Measurements from ENCODE around the gene TRIM45.

TRIM45 gene

GRCh38 chr1:117137281-117137855 lies 15.8 kb upstream of the TRIM45 start:
- TF ChIP-seq FOXM1 (IDR thresholded peaks at IDR 0.05; ENCODE audit: borderline replicate concordance, low read depth): no peak
- TF ChIP-seq CEBPB (IDR thresholded peaks at IDR 0.05): no peak
- TF ChIP-seq RAD21 (IDR thresholded peaks at IDR 0.05; ENCODE audit: low read depth): no peak
- no peak for TF ChIP-seq TCF12 (IDR thresholded peaks at IDR 0.05; ENCODE audit: low read depth)
- no peak for TF ChIP-seq EGR1 (IDR thresholded peaks at IDR 0.05)
- TF ChIP-seq YY1 (IDR thresholded peaks at IDR 0.05; ENCODE audit: low read depth): no peak
- TF ChIP-seq USF1 (IDR thresholded peaks at IDR 0.05): no peak

GRCh38 chr1:117136749-117137148 lies 15.2 kb upstream of the TRIM45 start:
- no peak for TF ChIP-seq CREB1 (IDR thresholded peaks at IDR 0.05; ENCODE audit: low read depth)
- no peak for TF ChIP-seq ZBTB7A (IDR thresholded peaks at IDR 0.05; ENCODE audit: low read depth)
- TF ChIP-seq REST (IDR thresholded peaks at IDR 0.05; ENCODE audit: low read depth): no peak
- TF ChIP-seq TCF12 (IDR thresholded peaks at IDR 0.05; ENCODE audit: low read depth): no peak
- no peak for TF ChIP-seq MAX (IDR thresholded peaks at IDR 0.05)
- no peak for TF ChIP-seq FOXM1 (IDR thresholded peaks at IDR 0.05; ENCODE audit: borderline replicate concordance, low read depth)
- TF ChIP-seq RAD21 (IDR thresholded peaks at IDR 0.05; ENCODE audit: low read depth): no peak
- TF ChIP-seq EP300 (IDR thresholded peaks at IDR 0.05; ENCODE audit: borderline replicate concordance): no peak
- TF ChIP-seq CEBPB (IDR thresholded peaks at IDR 0.05): no peak
- no peak for TF ChIP-seq USF1 (IDR thresholded peaks at IDR 0.05)
- TF ChIP-seq TAF1 (IDR thresholded peaks at IDR 0.05; ENCODE audit: low read depth): no peak

GRCh38 chr1:117135329-117135728 lies 13.8 kb upstream of the TRIM45 start:
- TF ChIP-seq USF1 (IDR thresholded peaks at IDR 0.05): no peak
- TF ChIP-seq TAF1 (IDR thresholded peaks at IDR 0.05; ENCODE audit: low read depth): no peak
- TF ChIP-seq ZBTB7A (IDR thresholded peaks at IDR 0.05; ENCODE audit: low read depth): no peak
- no peak for TF ChIP-seq EP300 (IDR thresholded peaks at IDR 0.05; ENCODE audit: borderline replicate concordance)
- no peak for TF ChIP-seq TCF12 (IDR thresholded peaks at IDR 0.05; ENCODE audit: low read depth)
- TF ChIP-seq YY1 (IDR thresholded peaks at IDR 0.05; ENCODE audit: low read depth): no peak
- no peak for TF ChIP-seq REST (IDR thresholded peaks at IDR 0.05; ENCODE audit: low read depth)
- no peak for TF ChIP-seq FOXM1 (IDR thresholded peaks at IDR 0.05; ENCODE audit: borderline replicate concordance, low read depth)

- TF ChIP-seq NFIC (IDR thresholded peaks at IDR 0.05): no peak
- no peak for TF ChIP-seq MAX (IDR thresholded peaks at IDR 0.05)
- no peak for TF ChIP-seq TAF1 (IDR thresholded peaks at IDR 0.05; ENCODE audit: low read depth)
- no peak for TF ChIP-seq USF1 (IDR thresholded peaks at IDR 0.05)
- TF ChIP-seq TEAD4 (IDR thresholded peaks at IDR 0.05): no peak
- TF ChIP-seq YY1 (IDR thresholded peaks at IDR 0.05; ENCODE audit: low read depth): no peak
- TF ChIP-seq RAD21 (IDR thresholded peaks at IDR 0.05; ENCODE audit: low read depth): no peak
- TF ChIP-seq CEBPB (IDR thresholded peaks at IDR 0.05): no peak
- TF ChIP-seq CREB1 (IDR thresholded peaks at IDR 0.05; ENCODE audit: low read depth): no peak
Measured at GRCh38 chr1:117130526-117130925, 9.0 kb upstream of the TRIM45 start.

GRCh38 chr1:117128323-117129079 lies 7.0 kb upstream of the TRIM45 start:
- TF ChIP-seq MAX (IDR thresholded peaks at IDR 0.05) (no peak), RAD21 (IDR thresholded peaks at IDR 0.05; ENCODE audit: low read depth) (peak; percentile 57)
